HPDE6-E6E7 (cell line): ENCODE results near the gene KIF1A.

Source experiments
- DNase-seq: peaks from one replicate; pipeline ENCODE4 v3.0.0; 2011; ENCODE audit warnings: missing footprints; ENCODE audit errors: extremely low spot score

The KIF1A gene

GRCh38 chr2:240767341-240767740, 52.7 kb downstream of the KIF1A start:
- no peak for DNase-seq

- no peak for DNase-seq
Observed at GRCh38 chr2:240766072-240766471, 53.9 kb downstream of the KIF1A start.

- no peak for DNase-seq
Observed at GRCh38 chr2:240765007-240765406, 55.0 kb downstream of the KIF1A start.

- DNase-seq: no peak
Observed at GRCh38 chr2:240764605-240765004, 55.4 kb downstream of the KIF1A start.

GRCh38 chr2:240762971-240763370, 57.0 kb downstream of the KIF1A start:
- no peak for DNase-seq

- no peak for DNase-seq
Observed at GRCh38 chr2:240762249-240762648, 57.8 kb downstream of the KIF1A start.

- DNase-seq: no peak
Observed at GRCh38 chr2:240760576-240761246, 59.3 kb downstream of the KIF1A start.

- no peak for DNase-seq
Observed at GRCh38 chr2:240760121-240760520, 59.9 kb downstream of the KIF1A start.

- DNase-seq: no peak
Observed at GRCh38 chr2:240759459-240759858, 60.6 kb downstream of the KIF1A start.

GRCh38 chr2:240757086-240757614, 62.9 kb downstream of the KIF1A start:
- no peak for DNase-seq

GRCh38 chr2:240752209-240752608, 67.8 kb downstream of the KIF1A start:
- DNase-seq: no peak

GRCh38 chr2:240750409-240750808, 69.6 kb downstream of the KIF1A start:
- no peak for DNase-seq

GRCh38 chr2:240749516-240749915, 70.5 kb downstream of the KIF1A start:
- DNase-seq: no peak

- DNase-seq: no peak
Observed at GRCh38 chr2:240747256-240747655, 72.8 kb downstream of the KIF1A start.

GRCh38 chr2:240746671-240747070, 73.3 kb downstream of the KIF1A start:
- no peak for DNase-seq

- DNase-seq: no peak
Observed at GRCh38 chr2:240745962-240746361, 74.1 kb downstream of the KIF1A start.

- DNase-seq: no peak
Observed at GRCh38 chr2:240745456-240745855, 74.6 kb downstream of the KIF1A start.

- DNase-seq: no peak
Observed at GRCh38 chr2:240742602-240743095, 77.4 kb downstream of the KIF1A start.

- no peak for DNase-seq
Observed at GRCh38 chr2:240741091-240741490, 78.9 kb downstream of the KIF1A start.

- peak; percentile 60 for DNase-seq
Observed at GRCh38 chr2:240739797-240740196, 80.2 kb downstream of the KIF1A start.

GRCh38 chr2:240737958-240738357, 82.1 kb downstream of the KIF1A start:
- DNase-seq: no peak

- no peak for DNase-seq
Observed at GRCh38 chr2:240737512-240737911, 82.5 kb downstream of the KIF1A start.
